Activated B cell treated with CpG ODN at 0.5 μM for 24 hours (primary cell): ENCODE data around the gene UBE2E2. TPM values are rescaled to one million over a fixed set of nuclear protein-coding genes. Genes with fewer than 3 reads are reported as not detected.
"Not testable (repeated sequence)": the region's sequence is repeated elsewhere in the genome, so short reads cannot be mapped to it uniquely, and the experiment has no call there.

Experiments
- ATAC-seq: fragments of 200-7000 bp; cut with Tn5 transposase; one replicate; pipeline ENCODE4 v1.10.0; 2021; ENCODE audit warnings: low read depth, mild to moderate bottlenecking, moderate library complexity
- CTCF ChIA-PET: fragments of 350-600 bp; sonication (Branson Sonifier 250); formaldehyde crosslinking; loops from one replicate; lab custom pipeline; 2021; ENCODE audit warnings: antibody characterized with exemption; lab: Charles Lee
- POLR2A ChIA-PET: fragments of 350-600 bp; sonication (Branson Sonifier 250); formaldehyde crosslinking; loops from one replicate; lab custom pipeline; 2021; ENCODE audit warnings: antibody characterized with exemption; lab: Charles Lee
- DNase-seq: peaks from one replicate; pipeline ENCODE4 v3.0.0; 2022
- H3K27ac Mint-ChIP-seq: one replicate; pipeline ENCODE4 v1.8.0; 2020; ENCODE audit warnings: mixed read lengths
- H3K27me3 Mint-ChIP-seq: one replicate; pipeline ENCODE4 v1.8.0; 2021; ENCODE audit warnings: mixed read lengths
- H3K36me3 Mint-ChIP-seq: one replicate; pipeline ENCODE4 v1.8.0; 2021; ENCODE audit warnings: low read depth, mixed read lengths
- H3K4me1 Mint-ChIP-seq: one replicate; pipeline ENCODE4 v1.8.0; 2021; ENCODE audit warnings: mixed read lengths
- H3K4me3 Mint-ChIP-seq: one replicate; pipeline ENCODE4 v1.8.0; 2020; ENCODE audit warnings: mild to moderate bottlenecking, mixed read lengths
- H3K9me3 Mint-ChIP-seq: one replicate; pipeline ENCODE4 v1.8.0; 2020; ENCODE audit warnings: mixed read lengths
- intact Hi-C: fragments of 100-400 bp; cut with micrococcal nuclease; formaldehyde crosslinking; loops from one replicate; pipeline ENCODE4 v1.15.1; 2024
- total RNA-seq: library from RNA; stranded (reverse); gene quantifications from 2 replicates; pipeline ENCODE4 v1.2.3, GENCODE V29; 2022
- TF ChIP-seq, protein P1 (sequence below): fragments of 200-600 bp; IDR thresholded peaks from one replicate; pipeline ENCODE4 v1.8.0; 2022; ENCODE audit warnings: antibody characterized with exemption, mild to moderate bottlenecking

The UBE2E2 gene
- total RNA-seq, 1 donor from 2014 or later = 48.5 TPM

- peaks cover 36% of the 10 kb centered on the region for H3K4me1 Mint-ChIP-seq
- no peak overlapping the region for H3K4me3 Mint-ChIP-seq
- H3K27me3 Mint-ChIP-seq = no peaks in the 10 kb centered on the region
- intact Hi-C loops = no loop called here
- no peaks in the 10 kb centered on the region for H3K36me3 Mint-ChIP-seq
- POLR2A ChIA-PET = no interaction called here
- TF ChIP-seq, protein P1, sequence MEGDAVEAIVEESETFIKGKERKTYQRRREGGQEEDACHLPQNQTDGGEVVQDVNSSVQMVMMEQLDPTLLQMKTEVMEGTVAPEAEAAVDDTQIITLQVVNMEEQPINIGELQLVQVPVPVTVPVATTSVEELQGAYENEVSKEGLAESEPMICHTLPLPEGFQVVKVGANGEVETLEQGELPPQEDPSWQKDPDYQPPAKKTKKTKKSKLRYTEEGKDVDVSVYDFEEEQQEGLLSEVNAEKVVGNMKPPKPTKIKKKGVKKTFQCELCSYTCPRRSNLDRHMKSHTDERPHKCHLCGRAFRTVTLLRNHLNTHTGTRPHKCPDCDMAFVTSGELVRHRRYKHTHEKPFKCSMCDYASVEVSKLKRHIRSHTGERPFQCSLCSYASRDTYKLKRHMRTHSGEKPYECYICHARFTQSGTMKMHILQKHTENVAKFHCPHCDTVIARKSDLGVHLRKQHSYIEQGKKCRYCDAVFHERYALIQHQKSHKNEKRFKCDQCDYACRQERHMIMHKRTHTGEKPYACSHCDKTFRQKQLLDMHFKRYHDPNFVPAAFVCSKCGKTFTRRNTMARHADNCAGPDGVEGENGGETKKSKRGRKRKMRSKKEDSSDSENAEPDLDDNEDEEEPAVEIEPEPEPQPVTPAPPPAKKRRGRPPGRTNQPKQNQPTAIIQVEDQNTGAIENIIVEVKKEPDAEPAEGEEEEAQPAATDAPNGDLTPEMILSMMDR = no peak
- no peak for DNase-seq
- no peak overlapping the region for H3K27ac Mint-ChIP-seq
- CTCF ChIA-PET = interaction anchor here (0.6 kb wide), 1 partner anchor 146 kb away, joined by 3 read pairs; no protein-coding TSS in a partner anchor
- H3K9me3 Mint-ChIP-seq = no peaks in the 10 kb centered on the region
- ATAC-seq = no peak
Measured at GRCh38 chr3:23615068-23615467, 411.9 kb downstream of the UBE2E2 start.

DNA sequence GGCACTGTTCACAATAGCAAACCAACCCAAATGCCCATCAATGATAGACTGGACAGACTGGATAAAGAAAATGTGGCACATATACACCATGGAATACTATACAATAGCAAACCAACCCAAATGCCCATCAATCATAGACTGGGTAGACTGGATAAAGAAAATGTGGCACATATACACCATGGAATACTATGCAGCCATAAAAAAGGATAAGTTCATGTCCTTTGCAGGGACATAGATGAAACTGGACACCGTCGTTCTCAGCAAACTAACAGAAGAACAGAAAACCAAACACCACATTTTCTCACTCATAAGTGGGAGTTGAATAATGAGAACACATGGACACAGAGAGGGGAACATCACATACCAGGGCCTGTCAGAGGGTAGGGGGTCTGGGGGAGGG is 415.3 kb downstream of the UBE2E2 start:
- H3K36me3 Mint-ChIP-seq, intact Hi-C loops, ATAC-seq, POLR2A ChIA-PET, H3K9me3 Mint-ChIP-seq, H3K4me3 Mint-ChIP-seq, H3K27ac Mint-ChIP-seq, H3K27me3 Mint-ChIP-seq, CTCF ChIA-PET, DNase-seq: not testable (repeated sequence)
- H3K4me1 Mint-ChIP-seq = peaks cover 23% of the 10 kb centered on the region

DNA sequence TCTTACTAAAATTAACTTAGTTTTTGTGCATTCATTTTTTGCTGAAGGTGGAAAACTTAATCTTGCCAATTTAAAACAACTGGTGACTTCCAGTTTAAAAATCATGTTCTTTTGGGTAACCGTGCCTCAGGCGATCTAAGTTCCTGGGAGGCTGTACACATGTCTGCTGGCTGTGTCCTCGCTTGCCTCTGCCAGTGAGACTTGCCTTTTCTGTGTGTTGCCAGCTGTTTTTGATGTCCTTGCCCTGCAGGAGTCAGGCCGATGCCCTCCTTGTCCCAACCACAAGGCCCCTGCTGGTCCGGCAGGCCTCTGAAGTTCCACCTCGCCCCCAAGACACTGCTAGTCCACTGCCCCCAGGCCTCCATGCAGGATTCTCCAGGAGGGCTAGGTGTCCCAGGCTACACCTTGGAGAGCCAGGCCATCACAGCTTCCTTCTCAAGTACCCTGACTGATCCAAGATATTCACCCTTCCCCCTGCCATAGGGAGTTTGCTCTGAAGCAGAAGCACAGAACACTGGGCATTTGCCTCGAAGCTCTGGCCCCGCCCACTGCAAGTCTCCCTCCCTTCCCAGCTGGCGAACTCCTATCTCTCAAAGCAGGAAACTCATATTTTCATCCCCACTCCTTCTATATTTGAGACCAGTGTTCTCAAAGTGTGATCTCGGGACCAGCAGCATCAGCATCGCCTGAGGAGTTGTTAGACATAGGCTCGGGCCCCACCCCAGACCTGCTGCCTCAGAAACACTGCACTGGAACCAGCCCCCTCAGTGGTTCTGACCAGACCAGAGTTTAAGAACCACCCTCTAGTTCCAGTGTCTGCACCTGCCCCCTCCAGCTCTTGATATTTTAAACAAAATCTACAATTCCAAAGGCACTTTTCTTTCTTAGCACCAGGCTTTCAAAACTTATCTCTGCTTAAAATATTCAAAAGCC is 416.8 kb downstream of the UBE2E2 start:
- no peak for ATAC-seq
- intact Hi-C loops = no loop called here
- H3K27me3 Mint-ChIP-seq = no peaks in the 10 kb centered on the region
- H3K27ac Mint-ChIP-seq = no peak overlapping the region
- TF ChIP-seq, protein P1 = no peak
- no peak for DNase-seq
- H3K4me3 Mint-ChIP-seq = no peak overlapping the region
- ChIA-PET CTCF (no interaction called here), POLR2A (no interaction called here)
- peaks cover 6% of the 10 kb centered on the region for H3K9me3 Mint-ChIP-seq
- peaks cover 23% of the 10 kb centered on the region for H3K4me1 Mint-ChIP-seq
- no peaks in the 10 kb centered on the region for H3K36me3 Mint-ChIP-seq

DNA sequence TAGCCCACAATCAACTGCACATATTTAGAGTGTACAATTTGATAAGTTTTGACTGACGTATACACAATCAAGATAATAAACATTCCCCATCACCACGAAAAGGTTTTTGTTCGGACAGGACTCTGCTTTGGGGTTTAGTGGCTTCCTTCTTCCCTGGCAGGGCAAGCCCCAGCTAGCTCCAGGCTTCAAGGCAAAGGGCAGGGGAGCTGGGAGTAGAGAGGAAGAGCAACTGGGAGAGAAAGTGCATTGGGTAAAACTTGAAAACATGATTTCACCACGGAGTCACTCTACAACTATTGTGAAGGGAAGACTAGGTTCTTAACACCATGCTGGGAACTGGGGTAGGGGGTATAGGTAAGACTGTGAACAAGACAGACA is 417.5 kb downstream of the UBE2E2 start:
- no peak for ATAC-seq
- H3K9me3 Mint-ChIP-seq = peaks cover 12% of the 10 kb centered on the region
- intact Hi-C loops = no loop called here
- H3K4me1 Mint-ChIP-seq = peaks cover 20% of the 10 kb centered on the region
- no peaks in the 10 kb centered on the region for H3K27me3 Mint-ChIP-seq
- TF ChIP-seq, protein P1 = no peak
- POLR2A ChIA-PET = no interaction called here
- CTCF ChIA-PET = no interaction called here
- H3K4me3 Mint-ChIP-seq = no peak overlapping the region
- no peak for DNase-seq
- H3K36me3 Mint-ChIP-seq = no peaks in the 10 kb centered on the region
- H3K27ac Mint-ChIP-seq = no peak overlapping the region

DNA sequence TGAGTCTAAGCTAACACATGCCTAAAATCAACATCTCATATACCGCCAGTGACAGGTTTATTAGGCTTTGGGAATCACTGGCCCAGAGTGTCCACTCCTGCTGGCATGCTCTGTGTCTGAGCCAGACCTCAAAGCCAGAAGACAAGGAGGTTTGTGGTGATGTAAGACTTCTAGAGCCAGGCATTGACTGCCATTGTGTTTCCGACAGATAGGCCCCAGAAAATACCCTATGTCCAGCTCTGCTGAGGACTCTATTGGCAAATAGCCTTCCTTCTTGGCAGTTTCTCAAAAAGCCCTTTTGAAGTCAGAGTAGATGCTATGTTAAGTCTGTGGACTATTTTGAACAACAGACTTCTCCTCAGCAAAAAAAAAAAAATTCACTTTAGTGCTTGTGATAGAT is 420.7 kb downstream of the UBE2E2 start:
- ATAC-seq = no peak
- Mint-ChIP-seq H3K27me3 (no peaks in the 10 kb centered on the region), H3K4me3 (no peak overlapping the region), H3K4me1 (no peaks in the 10 kb centered on the region), H3K9me3 (peaks cover 15% of the 10 kb centered on the region), H3K36me3 (no peaks in the 10 kb centered on the region), H3K27ac (no peak overlapping the region)
- intact Hi-C loops = no loop called here
- no peak for DNase-seq
- CTCF ChIA-PET = no interaction called here
- POLR2A ChIA-PET = no interaction called here
- TF ChIP-seq, protein P1 = no peak
